Epithelial cell of proximal tubule (primary cell): ENCODE measurements around the gene CACNA1C. TPM values are rescaled to one million over a fixed set of nuclear protein-coding genes. Genes with fewer than 3 reads are reported as not detected.

Experiments
- DNase-seq: peaks from one replicate; pipeline ENCODE4 v3.0.0-alpha.2; 2011; ENCODE audit warnings: low read depth
- H3K4me3 ChIP-seq: 2 replicates; pipeline ENCODE4 v1.5.1; 2011; ENCODE audit warnings: low read depth, mild to moderate bottlenecking, low read length
- total RNA-seq: library from RNA; depleted of rRNA; stranded (reverse); fragments of >200 nt; gene quantifications from 2 replicates; pipeline ENCODE4 v1.2.3, GENCODE V29; 2015
- TF ChIP-seq, protein P1 (sequence below): conservative IDR thresholded peaks from 2 replicates; pipeline ENCODE4 v1.5.1; 2012; ENCODE audit warnings: low read depth, mild to moderate bottlenecking, low read length

CACNA1C gene
- total RNA-seq, 1 donor from 2014 or later = not detected

DNA sequence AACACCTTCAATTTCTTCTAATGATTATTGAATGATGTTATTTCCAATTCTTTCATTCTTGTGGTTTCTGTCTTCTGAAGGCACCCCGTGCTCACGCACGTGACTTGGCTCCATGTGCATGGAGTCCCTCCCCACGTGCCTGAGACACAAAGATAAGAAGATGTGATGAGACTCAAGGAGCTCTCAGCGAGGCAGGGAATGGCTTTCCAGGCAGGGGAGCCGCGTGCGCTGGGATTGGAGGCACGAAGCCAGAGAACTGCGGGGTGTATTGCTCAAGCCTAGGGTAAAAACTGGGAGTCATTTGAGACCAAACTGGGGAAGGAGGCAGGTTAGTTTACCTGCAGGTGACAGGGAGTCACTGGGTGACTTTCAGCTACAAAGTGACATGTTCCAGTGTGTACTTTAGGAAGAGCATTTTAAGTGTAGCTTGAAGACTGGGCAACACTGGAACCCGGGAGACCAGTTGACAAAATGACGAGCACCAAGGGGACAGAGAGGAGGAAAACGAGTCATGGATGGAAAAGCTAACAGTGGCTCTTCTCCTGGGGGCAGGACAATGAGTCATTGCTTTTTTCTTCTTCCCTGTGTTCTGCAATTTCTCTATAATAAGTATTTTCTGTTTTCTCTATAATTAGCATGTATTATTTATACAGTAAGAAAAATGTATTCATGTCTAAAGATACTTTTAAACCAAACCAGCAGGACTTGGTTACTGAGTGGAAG lies 430.3 kb downstream of the CACNA1C start:
- no peak overlapping the region for H3K4me3 ChIP-seq
- TF ChIP-seq, protein P1, sequence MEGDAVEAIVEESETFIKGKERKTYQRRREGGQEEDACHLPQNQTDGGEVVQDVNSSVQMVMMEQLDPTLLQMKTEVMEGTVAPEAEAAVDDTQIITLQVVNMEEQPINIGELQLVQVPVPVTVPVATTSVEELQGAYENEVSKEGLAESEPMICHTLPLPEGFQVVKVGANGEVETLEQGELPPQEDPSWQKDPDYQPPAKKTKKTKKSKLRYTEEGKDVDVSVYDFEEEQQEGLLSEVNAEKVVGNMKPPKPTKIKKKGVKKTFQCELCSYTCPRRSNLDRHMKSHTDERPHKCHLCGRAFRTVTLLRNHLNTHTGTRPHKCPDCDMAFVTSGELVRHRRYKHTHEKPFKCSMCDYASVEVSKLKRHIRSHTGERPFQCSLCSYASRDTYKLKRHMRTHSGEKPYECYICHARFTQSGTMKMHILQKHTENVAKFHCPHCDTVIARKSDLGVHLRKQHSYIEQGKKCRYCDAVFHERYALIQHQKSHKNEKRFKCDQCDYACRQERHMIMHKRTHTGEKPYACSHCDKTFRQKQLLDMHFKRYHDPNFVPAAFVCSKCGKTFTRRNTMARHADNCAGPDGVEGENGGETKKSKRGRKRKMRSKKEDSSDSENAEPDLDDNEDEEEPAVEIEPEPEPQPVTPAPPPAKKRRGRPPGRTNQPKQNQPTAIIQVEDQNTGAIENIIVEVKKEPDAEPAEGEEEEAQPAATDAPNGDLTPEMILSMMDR = no peak
- no peak for DNase-seq

DNA sequence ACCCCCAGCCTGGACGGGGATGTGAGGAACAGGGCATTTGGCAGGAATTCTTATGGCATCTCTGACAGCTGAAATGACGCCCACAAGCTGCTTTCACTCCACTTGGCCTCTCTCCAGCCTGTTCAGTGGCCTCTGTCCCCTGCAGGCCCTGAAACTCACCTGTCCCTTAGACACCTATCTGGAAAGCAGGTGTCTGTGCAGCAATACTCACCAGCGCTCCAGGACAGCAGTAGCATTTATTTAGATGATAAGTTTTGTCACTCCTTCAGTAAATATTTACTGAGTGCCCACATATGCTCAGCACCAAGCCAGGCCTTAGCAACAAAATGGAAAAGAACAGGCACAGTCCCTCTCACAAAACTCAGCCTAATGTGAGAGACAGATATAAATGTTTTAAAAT lies 430.9 kb downstream of the CACNA1C start:
- no peak for DNase-seq

DNA sequence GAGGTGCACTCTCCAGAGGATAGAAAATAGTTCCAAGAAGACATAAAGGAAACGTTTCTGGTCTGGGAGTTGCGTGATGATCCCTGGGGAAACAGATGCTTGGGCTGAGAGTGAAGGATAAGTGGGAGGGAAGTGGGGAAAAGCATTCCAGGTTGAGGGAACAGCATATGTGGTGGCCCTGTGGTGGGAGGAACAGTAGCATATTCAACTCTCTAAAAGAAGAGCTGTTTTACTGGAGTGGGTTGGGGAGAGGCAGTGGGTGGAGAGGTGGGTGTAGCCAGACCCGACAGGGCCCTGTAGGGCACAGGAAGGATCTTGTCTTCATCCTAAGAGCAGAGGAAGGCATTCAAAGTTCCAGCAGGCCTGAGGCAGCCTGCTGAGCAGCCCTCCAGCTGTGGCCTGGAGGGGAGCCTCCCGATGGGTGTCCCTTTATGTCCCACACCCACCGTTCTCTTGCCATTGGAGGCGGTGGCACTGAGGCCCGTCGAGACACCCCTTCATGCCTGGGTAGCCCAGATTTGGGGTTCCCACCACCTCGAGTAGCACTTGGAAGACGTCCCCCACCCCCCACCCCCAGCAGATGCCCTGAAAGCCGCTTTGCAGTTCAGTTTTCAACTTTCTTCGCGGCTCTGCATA lies 431.5 kb downstream of the CACNA1C start:
- no peak overlapping the region for H3K4me3 ChIP-seq
- no peak for DNase-seq
- TF ChIP-seq, protein P1 = no peak

More for the DNA sequence above, 430.9 kb downstream of the CACNA1C start:
- H3K4me3 ChIP-seq = no peak overlapping the region
- TF ChIP-seq, protein P1 = no peak

DNA sequence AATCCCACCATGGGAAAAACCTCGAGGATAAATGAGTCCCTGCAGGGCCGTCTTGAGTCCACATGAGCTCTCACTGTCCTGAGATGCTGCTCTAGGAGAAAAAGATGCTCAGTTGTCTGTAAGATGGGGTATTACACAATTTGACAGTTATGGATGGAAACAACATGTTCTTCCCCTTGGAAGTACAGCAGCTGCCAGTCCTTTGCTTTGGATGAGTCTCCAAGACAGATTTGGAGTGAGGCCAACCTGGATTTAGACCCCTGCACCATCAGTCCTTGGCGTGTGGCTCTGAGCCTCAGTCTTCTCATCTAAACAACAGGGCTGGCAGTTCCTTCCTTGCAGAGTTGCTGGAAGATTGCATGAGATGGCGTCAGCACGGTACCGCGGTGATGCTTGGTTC lies 432.9 kb downstream of the CACNA1C start:
- no peak overlapping the region for H3K4me3 ChIP-seq
- TF ChIP-seq, protein P1 = no peak
- DNase-seq = no peak

DNA sequence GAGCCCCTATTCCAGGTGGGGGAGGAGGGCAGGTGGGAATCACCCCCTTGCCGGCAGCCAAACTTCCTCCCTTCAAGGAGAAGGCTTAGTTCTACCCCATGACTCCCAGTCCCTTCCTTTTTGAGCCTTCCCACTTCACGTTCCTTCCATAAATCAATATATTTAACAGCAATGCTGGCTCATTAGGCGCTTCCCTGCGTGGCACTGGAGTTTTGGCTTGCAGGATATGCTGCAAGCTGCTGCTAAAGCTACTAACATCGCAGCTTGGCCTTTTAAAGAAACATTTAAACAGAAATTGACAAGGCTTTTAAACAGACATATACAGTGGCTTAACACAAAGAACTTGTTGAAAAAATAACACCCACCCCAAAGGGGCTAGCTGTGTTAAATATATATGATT lies 434.0 kb downstream of the CACNA1C start:
- no peak for DNase-seq
- H3K4me3 ChIP-seq = no peak overlapping the region
- TF ChIP-seq, protein P1 = no peak

DNA sequence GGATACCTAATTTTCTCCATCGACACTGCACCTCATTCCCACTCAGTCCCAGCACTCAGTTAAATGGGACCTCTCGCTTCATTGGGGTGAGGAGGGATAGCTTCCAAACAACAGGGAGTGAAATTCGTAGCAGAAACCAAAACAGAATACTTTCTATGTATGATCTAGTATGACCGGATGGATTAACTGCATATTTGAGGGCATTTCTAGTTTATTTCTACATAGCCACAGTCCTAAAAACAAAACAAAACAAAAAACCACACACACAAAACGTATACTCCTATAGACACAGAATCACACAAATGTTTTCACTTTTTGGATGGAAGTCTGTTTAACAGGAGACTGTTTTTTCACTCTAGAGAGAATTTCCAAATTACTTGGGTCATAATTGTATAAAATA lies 434.5 kb downstream of the CACNA1C start:
- TF ChIP-seq, protein P1 = no peak
- DNase-seq = no peak

More for the DNA sequence above, 434.5 kb downstream of the CACNA1C start:
- H3K4me3 ChIP-seq = no peak overlapping the region
